GM12875 (cell line): Measurements from ENCODE around the gene GRM7.

Source experiments
- H3K4me3 ChIP-seq: one replicate; pipeline ENCODE4 v1.5.1; 2011; ENCODE audit warnings: low read depth, low read length, control low read depth
- TF ChIP-seq, protein P1 (sequence below): IDR thresholded peaks from 2 replicates; pipeline ENCODE4 v1.5.1; 2011; ENCODE audit warnings: low read depth, mild to moderate bottlenecking, control low read depth, inconsistent platforms, low read length, moderate library complexity, borderline replicate concordance; ENCODE audit not compliant: insufficient read depth

The GRM7 gene

DNA sequence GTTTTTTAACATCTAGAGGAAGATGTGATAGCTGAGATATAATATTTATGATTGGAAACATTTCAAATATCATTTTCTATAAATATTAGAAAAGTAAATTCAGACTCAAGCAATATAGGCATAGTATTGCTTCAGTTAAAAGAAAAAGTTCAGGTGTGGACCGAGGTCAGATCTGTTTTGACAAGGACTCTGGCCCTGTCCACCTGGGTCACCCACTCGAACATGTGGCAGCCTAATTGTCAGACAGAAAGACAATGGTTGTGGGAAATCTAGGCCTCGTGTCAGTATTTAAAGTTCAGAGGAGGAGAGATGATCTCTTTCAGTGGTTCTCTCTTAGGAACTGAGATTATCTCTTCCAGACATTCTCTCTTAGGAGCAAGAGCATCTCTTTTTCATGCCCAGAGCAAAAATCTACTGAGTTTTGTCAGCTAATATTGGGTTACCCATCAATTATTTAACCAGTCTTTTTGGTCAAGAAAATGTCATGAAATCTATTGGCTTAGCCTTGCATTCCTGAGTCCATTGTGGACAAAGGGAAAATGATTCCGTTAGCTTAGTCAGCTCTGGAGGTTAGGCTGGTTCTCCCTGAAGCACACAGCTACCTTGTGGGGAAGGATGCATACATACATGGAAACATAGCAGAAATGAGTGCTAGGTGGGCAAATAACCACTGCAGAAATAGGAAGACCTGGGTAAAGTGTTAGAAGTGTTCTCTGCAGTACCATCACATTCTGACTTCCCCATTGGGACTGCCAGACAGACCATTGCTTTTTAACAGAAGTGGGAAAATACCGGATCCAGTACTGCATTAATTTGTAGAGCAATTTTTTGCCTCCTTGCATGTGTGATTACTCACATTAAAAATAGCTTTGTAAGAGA is 343.3 kb downstream of the GRM7 start:
- TF ChIP-seq, protein P1, sequence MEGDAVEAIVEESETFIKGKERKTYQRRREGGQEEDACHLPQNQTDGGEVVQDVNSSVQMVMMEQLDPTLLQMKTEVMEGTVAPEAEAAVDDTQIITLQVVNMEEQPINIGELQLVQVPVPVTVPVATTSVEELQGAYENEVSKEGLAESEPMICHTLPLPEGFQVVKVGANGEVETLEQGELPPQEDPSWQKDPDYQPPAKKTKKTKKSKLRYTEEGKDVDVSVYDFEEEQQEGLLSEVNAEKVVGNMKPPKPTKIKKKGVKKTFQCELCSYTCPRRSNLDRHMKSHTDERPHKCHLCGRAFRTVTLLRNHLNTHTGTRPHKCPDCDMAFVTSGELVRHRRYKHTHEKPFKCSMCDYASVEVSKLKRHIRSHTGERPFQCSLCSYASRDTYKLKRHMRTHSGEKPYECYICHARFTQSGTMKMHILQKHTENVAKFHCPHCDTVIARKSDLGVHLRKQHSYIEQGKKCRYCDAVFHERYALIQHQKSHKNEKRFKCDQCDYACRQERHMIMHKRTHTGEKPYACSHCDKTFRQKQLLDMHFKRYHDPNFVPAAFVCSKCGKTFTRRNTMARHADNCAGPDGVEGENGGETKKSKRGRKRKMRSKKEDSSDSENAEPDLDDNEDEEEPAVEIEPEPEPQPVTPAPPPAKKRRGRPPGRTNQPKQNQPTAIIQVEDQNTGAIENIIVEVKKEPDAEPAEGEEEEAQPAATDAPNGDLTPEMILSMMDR = no peak
- no peak overlapping the region for H3K4me3 ChIP-seq

DNA sequence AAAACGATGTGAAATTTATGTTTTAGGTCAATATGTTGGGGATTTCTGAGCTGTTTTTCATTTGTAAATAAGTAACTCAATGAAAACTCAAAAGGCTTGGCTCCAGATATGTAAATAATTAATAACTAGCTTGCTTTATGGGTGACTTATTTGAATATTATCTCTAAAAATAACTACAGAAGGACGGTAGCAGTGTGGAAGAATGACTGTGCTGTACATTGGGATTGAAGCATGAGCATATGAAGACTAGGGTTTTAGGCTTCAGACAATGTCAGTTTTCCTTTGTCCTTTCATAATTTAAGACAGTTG is 343.9 kb downstream of the GRM7 start:
- H3K4me3 ChIP-seq = no peak overlapping the region

DNA sequence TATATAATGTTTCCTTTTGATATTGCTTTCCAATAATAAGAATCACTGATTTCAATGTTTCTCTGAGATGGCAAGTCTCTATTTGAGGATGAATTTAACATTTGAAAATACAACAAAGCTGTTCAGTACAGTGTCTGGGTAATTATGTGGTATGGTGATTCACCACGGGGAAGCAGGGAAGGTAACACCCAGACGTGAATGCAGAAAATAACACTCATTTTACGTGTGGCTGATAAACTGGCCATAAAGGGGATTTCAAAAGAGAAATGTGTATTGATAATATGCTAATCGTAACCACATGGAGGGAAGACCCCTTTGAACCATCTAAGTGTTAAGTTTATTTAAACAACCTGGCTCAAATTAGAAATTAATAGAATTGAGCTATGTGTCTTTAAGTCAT is 344.6 kb downstream of the GRM7 start:
- TF ChIP-seq, protein P1 = no peak
- H3K4me3 ChIP-seq = no peak overlapping the region

More for the DNA sequence above, 343.9 kb downstream of the GRM7 start:
- TF ChIP-seq, protein P1 = no peak

DNA sequence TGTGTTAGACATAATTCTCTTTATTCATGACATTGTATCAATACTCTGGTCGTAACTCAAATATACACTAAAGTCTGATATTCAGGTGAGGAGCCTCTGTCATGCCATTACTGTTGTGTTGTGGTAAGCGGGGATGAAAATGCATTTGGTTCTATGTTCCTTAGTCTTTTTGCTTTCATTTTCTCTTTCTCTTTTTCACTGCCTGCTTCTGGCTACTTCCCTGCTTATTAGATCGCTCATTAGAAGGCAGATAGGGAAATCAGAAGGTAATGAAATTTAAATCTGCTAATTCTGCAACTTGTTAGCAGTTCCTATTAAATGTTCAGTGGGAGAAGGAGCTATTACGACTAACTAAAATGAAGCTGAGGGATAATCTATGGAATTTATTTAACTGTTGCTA is 345.0 kb downstream of the GRM7 start:
- H3K4me3 ChIP-seq = no peak overlapping the region
- TF ChIP-seq, protein P1 = no peak

DNA sequence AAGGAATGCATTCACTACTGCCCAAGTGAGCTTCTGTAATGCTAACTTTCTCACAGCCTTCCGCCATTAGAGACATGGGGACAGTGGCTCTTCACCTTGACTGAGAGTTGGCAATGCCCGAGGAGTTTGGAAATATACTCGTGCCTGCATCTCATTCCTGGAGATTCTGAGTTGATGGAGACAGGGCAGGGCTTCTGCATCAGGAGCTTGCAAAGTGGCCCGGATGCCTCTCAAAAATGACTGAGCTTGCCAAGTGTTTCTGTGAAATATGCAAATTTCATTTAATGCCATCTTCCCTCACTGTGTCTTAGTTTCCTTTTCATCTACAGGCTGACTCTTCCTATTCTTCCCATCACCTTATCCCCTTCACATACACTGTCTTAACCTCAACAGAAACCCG is 346.2 kb downstream of the GRM7 start:
- no peak overlapping the region for H3K4me3 ChIP-seq
- TF ChIP-seq, protein P1 = no peak

DNA sequence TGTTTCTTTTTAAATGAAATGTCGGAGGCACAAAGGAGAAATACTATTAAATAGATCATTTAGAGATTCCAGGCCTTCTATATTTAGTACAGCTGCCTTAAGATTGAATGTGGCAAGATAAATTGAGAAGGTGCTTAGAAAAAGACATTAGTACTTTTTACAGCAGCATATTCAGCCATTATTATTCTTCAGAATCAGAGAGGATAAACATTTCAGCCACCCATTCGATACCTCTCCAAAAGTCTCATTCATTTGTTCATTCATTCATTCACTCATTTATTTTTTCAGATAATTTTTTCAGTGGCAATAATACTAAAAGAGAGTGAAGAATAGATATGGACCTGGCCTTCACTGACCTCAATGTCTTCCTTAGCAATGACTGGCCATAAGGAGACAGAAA is 347.0 kb downstream of the GRM7 start:
- H3K4me3 ChIP-seq = no peak overlapping the region
- TF ChIP-seq, protein P1 = no peak

DNA sequence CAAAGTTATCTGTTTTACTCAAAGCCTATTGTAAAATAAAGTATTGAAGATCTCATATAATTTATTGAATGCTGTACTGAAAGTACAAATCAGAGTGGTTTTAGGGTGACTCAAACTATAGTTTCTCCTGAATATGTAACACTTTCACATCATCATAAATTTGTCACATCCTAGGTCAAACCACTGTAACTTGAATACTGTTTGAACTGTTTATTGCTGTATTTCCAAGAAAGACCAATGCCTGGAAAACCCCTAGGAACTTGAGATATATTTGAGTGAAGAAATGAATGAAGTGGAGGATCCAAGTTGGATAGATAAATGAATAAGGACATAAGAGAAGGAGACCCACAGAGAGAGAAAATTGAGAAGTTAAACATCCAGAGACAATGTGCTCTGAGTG is 348.2 kb downstream of the GRM7 start:
- TF ChIP-seq, protein P1 = no peak
- no peak overlapping the region for H3K4me3 ChIP-seq
